A673 (cell line): Measurements from ENCODE around the gene PKIB. TPM values are rescaled to one million over a fixed set of nuclear protein-coding genes. Genes with fewer than 3 reads are reported as not detected.
"Not testable (repeated sequence)": the region's sequence is repeated elsewhere in the genome, so short reads cannot be mapped to it uniquely, and the experiment has no call there.

Source experiments
- BruUV-seq: library from RNA; stranded (reverse); fragments of 400-500 nt; replicated peaks from 2 replicates; lab custom pipeline; 2021; lab: Mats Ljungman, UMichigan
- CTCF ChIA-PET: fragments of 300-600 bp; sonication (Branson Sonifier 250); formaldehyde crosslinking; loops from one replicate; lab custom pipeline; 2022; ENCODE audit warnings: antibody characterized with exemption; lab: Charles Lee
- POLR2A ChIA-PET: fragments of 300-600 bp; sonication (Branson Sonifier 250); formaldehyde crosslinking; loops from one replicate; lab custom pipeline; 2022; ENCODE audit warnings: antibody characterized with exemption; ENCODE audit not compliant: low non-redundant PET; lab: Charles Lee
- DNase-seq: peaks from one replicate; pipeline ENCODE4 v3.0.0-alpha.2; 2015; ENCODE audit warnings: low spot score
- H3K27ac ChIP-seq: fragments of 200-600 bp; sonication (generic); 2 replicates; pipeline ENCODE4 v1.5.1; 2016; ENCODE audit warnings: mixed run types, low read depth, mild to moderate bottlenecking, mixed read lengths, antibody characterized with exemption, low read length; ENCODE audit not compliant: poor library complexity, severe bottlenecking
- H3K27me3 ChIP-seq: fragments of 200-600 bp; sonication (generic); replicated peaks from 2 replicates; pipeline ENCODE4 v1.6.1; 2017; ENCODE audit warnings: mixed run types, low read depth, mild to moderate bottlenecking, mixed read lengths, antibody characterized with exemption, low read length; ENCODE audit not compliant: insufficient read depth, poor library complexity
- H3K36me3 ChIP-seq: fragments of 200-600 bp; sonication (generic); 2 replicates; pipeline ENCODE4 v1.6.1; 2016; ENCODE audit warnings: mixed run types, mild to moderate bottlenecking, mixed read lengths, antibody characterized with exemption, low read length; ENCODE audit not compliant: insufficient read depth, poor library complexity, severe bottlenecking
- H3K4me1 ChIP-seq: fragments of 200-600 bp; sonication (generic); 2 replicates; pipeline ENCODE4 v1.6.1; 2017; ENCODE audit warnings: mixed run types, mild to moderate bottlenecking, mixed read lengths, antibody characterized with exemption, low read length; ENCODE audit not compliant: insufficient read depth, poor library complexity, severe bottlenecking
- H3K4me3 ChIP-seq: fragments of 200-600 bp; sonication (generic); 2 replicates; pipeline ENCODE4 v1.5.1; 2016; ENCODE audit warnings: low read depth, mixed run types, mild to moderate bottlenecking, mixed read lengths, low read length; ENCODE audit not compliant: poor library complexity, severe bottlenecking
- H3K9me3 ChIP-seq: fragments of 200-600 bp; sonication (generic); 2 replicates; pipeline ENCODE4 v1.6.1; 2016; ENCODE audit warnings: mixed run types, low read depth, mild to moderate bottlenecking, mixed read lengths, antibody characterized with exemption, low read length; ENCODE audit not compliant: poor library complexity, severe bottlenecking
- EZH2 ChIP-seq: fragments of 200-600 bp; sonication (generic); IDR thresholded peaks from 2 replicates; pipeline ENCODE4 v1.6.1; 2017; ENCODE audit warnings: borderline replicate concordance, low read depth, mild to moderate bottlenecking, mixed read lengths, antibody characterized with exemption, low read length; ENCODE audit not compliant: poor library complexity, severe bottlenecking
- intact Hi-C: fragments of 100-400 bp; cut with micrococcal nuclease; formaldehyde crosslinking; loops from one replicate; pipeline ENCODE4 v1.10.0; 2022; ENCODE audit not compliant: unreplicated experiment
- total RNA-seq: library from RNA; stranded (reverse); gene quantifications from 2 replicates; pipeline ENCODE4 v1.2.3, GENCODE V29; 2021
- TF ChIP-seq, protein P1 (sequence below): fragments of 300-800, 200-600 bp; sonication (generic); conservative IDR thresholded peaks from 2 replicates; pipeline ENCODE4 v1.5.1; 2017; ENCODE audit warnings: low read depth, mild to moderate bottlenecking, antibody characterized with exemption, low read length, moderate library complexity, mixed read lengths

Gene PKIB
- total RNA-seq, 1 experiment from 2014 or later, result 11.5 TPM

DNA sequence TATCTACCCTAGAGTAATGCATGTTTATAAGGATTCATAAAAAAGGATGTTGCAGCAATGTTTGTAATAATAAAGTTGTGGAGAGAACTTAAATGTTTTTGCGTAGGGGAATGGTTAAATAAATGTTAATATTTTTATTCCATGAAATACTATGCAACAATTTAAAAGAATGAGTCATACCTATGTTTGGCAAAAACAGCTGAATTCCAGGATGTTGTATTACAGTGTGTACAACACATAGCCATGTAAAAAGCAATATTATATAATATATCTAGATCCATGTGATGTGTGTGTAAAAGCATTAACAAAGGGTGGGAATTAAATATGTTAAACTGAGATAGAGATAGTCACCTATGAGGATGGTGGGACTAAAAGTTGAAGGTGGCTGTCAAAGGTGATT lies 21.1 kb upstream of the PKIB start:
- intact Hi-C loops, result no loop called here
- no peaks in the 10 kb centered on the region for H3K9me3 ChIP-seq
- no peaks in the 10 kb centered on the region for H3K27me3 ChIP-seq
- POLR2A ChIA-PET, result no interaction called here
- H3K4me3 ChIP-seq, result no peak overlapping the region
- BruUV-seq, result no TSS peak
- CTCF ChIA-PET, result no interaction called here
- no peak overlapping the region for H3K27ac ChIP-seq
- no peak for DNase-seq
- TF ChIP-seq, protein P1, sequence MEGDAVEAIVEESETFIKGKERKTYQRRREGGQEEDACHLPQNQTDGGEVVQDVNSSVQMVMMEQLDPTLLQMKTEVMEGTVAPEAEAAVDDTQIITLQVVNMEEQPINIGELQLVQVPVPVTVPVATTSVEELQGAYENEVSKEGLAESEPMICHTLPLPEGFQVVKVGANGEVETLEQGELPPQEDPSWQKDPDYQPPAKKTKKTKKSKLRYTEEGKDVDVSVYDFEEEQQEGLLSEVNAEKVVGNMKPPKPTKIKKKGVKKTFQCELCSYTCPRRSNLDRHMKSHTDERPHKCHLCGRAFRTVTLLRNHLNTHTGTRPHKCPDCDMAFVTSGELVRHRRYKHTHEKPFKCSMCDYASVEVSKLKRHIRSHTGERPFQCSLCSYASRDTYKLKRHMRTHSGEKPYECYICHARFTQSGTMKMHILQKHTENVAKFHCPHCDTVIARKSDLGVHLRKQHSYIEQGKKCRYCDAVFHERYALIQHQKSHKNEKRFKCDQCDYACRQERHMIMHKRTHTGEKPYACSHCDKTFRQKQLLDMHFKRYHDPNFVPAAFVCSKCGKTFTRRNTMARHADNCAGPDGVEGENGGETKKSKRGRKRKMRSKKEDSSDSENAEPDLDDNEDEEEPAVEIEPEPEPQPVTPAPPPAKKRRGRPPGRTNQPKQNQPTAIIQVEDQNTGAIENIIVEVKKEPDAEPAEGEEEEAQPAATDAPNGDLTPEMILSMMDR, result no peak
- no peak for TF ChIP-seq EZH2
- no peaks in the 10 kb centered on the region for H3K4me1 ChIP-seq
- H3K36me3 ChIP-seq, result no peaks in the 10 kb centered on the region

DNA sequence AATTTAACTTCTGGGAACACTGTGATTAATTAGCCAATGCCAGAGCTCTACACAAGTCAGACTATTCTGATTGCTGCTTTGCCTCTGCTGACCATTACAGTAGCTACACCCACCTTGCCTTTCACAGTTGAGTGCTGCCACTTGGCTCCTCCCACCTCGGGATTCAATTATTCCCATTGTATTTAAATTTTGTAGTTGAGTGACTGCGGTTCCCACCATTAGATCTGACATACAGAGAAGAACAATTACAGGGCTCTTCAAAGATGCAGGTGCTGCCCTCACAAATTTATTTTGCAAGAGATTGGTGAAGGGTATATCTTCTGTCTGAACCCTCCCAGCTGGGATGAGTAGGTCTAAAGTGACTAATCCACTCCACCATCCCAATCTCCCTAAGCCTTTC lies 11.9 kb upstream of the PKIB start:
- BruUV-seq, POLR2A ChIA-PET, DNase-seq: not testable (repeated sequence)

DNA sequence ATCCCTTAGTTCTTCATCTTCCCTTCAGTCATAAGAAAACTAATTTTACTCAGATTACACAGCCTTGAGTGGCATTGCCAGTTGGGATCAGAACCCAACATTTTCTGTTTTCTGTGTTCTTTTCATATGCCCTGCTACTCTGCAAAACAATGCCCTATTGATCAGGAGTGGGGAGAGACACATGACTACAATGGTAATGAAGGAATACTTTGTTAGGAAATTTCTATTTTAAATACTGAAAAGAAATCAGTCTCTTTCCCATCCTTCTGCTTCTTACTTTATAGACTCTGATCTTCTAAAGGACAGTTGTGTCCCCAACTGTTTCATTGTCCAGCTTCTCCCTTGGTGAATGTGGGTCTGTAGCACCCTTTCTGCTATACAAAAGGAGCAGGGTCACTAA lies 5.5 kb upstream of the PKIB start:
- POLR2A ChIA-PET, result no interaction called here
- no peaks in the 10 kb centered on the region for H3K27me3 ChIP-seq

More for the DNA sequence above, 11.9 kb upstream of the PKIB start:
- H3K9me3 ChIP-seq, H3K36me3 ChIP-seq, H3K27me3 ChIP-seq, CTCF ChIA-PET, H3K4me1 ChIP-seq, intact Hi-C loops, H3K4me3 ChIP-seq, H3K27ac ChIP-seq: not testable (repeated sequence)

More for the DNA sequence above, 5.5 kb upstream of the PKIB start:
- intact Hi-C loops, result no loop called here
- TF ChIP-seq EZH2, result no peak
- TF ChIP-seq, protein P1, result no peak
- Histone ChIP-seq H3K36me3 (no peaks in the 10 kb centered on the region), H3K4me3 (no peak overlapping the region), H3K4me1 (no peaks in the 10 kb centered on the region), H3K27ac (no peak overlapping the region), H3K9me3 (no peaks in the 10 kb centered on the region)
- CTCF ChIA-PET, result no interaction called here
- no TSS peak for BruUV-seq
- no peak for DNase-seq
